OCI-LY3 (cell line): ENCODE measurements around the gene KIF1A.

ENCODE experiments used
- H2AFZ ChIP-seq: fragments of 200-600, 300-600 bp; shearing (Covaris generic); 2 replicates; pipeline ENCODE4 v1.6.0; 2014; ENCODE audit warnings: antibody characterized with exemption, low read depth, low read length
- H3K27ac ChIP-seq: fragments of 200-600, 300-600 bp; sonication (generic); 2 replicates; pipeline ENCODE4 v1.5.1; 2014; ENCODE audit warnings: mild to moderate bottlenecking, low read length, moderate library complexity, mixed read lengths
- H3K27me3 ChIP-seq: fragments of 200-600, 300-600 bp; sonication (generic); 2 replicates; pipeline ENCODE4 v1.6.1; 2014; ENCODE audit warnings: low read depth, low read length, mixed read lengths
- H3K36me3 ChIP-seq: fragments of 200-600, 300-600 bp; sonication (generic); replicated peaks from 2 replicates; pipeline ENCODE3; 2014; ENCODE audit warnings: low read depth, low read length, mixed read lengths
- H3K4me1 ChIP-seq: fragments of 300-600, 200-600 bp; sonication (generic); 2 replicates; pipeline ENCODE4 v1.6.1; 2014; ENCODE audit warnings: low read length, mixed read lengths
- H3K4me2 ChIP-seq: fragments of 200-600, 300-600 bp; sonication (generic); 2 replicates; pipeline ENCODE4 v1.6.1; 2014; ENCODE audit warnings: low read length, mixed read lengths
- H3K4me3 ChIP-seq: fragments of 300-600, 200-600 bp; sonication (generic); 2 replicates; pipeline ENCODE4 v1.5.1; 2014; ENCODE audit warnings: antibody characterized with exemption, mild to moderate bottlenecking, low read length, moderate library complexity
- H3K79me2 ChIP-seq: fragments of 300-600, 200-600 bp; shearing (Covaris generic); 2 replicates; pipeline ENCODE4 v1.6.1; 2014; ENCODE audit warnings: mild to moderate bottlenecking, low read length, mixed read lengths
- H3K9ac ChIP-seq: fragments of 300-600, 200-600 bp; shearing (Covaris generic); 2 replicates; pipeline ENCODE4 v1.6.0; 2014; ENCODE audit warnings: mild to moderate bottlenecking, low read length, moderate library complexity
- H3K9me3 ChIP-seq: fragments of 200-600, 300-600 bp; shearing (Covaris generic); 2 replicates; pipeline ENCODE4 v1.6.1; 2014; ENCODE audit warnings: low read length, mixed read lengths; ENCODE audit not compliant: insufficient read depth
- H4K20me1 ChIP-seq: fragments of 200-600, 300-600 bp; sonication (generic); 2 replicates; pipeline ENCODE4 v1.6.1; 2016; ENCODE audit warnings: low read length, mixed read lengths; ENCODE audit not compliant: insufficient read depth
- CTCF ChIP-seq: fragments of 200-600, 300-600 bp; sonication (generic); IDR thresholded peaks from 2 replicates; pipeline ENCODE4 v1.5.1; 2014; ENCODE audit warnings: antibody characterized with exemption, low read length, low read depth
- EZH2phosphoT487 ChIP-seq: fragments of 200-600 bp; shearing (Covaris generic); IDR thresholded peaks from 2 replicates; pipeline ENCODE4 v1.6.1; 2018; ENCODE audit warnings: antibody characterized with exemption, mixed run types, low read depth

The KIF1A gene

DNA sequence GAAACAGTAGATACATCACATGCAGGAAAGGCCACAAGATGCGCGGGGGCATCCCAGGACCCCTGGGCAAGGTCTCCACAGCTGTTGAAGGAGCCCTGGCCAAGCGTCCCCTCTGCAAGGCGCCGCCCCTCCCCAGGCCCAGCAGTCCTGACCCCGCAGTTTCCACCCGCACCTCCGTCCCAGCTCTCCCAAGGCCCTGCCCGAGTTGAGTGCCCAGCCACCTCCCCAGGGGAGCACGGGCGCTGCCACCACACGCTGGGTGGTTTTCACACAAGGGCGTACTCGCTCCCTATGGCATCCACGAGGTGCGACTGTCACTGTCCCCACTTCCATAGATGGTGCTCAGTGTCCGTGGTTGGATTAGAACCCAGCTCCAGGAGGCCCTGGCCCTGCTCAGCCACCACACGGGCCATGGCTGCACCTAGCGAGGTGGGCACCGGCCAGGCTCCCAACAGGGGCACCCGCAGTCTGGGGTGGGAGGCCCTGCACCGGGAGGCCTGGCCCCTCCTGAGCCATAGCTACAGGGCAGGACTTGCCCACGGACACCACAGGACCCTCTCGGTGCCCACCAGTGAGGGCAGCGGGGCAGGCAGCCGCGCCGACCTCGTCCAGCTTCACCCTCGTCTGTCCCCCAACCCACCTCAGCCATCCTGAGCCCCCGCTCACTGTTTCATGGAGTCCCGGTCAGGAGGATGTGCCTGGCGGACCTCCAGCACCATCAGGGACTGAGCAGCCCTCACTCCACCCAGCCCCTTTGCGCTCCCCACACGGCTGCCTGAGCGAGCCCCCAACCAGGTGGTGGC is 36.0 kb downstream of the KIF1A start:
- Histone ChIP-seq H3K79me2 (no peaks in the 10 kb centered on the region), H3K4me1 (peaks cover under 1% of the 10 kb centered on the region; the same call in 1 of the 2 replicates), H3K4me3 (no peak overlapping the region), H3K36me3 (no peaks in the 10 kb centered on the region), H3K27me3 (no peaks in the 10 kb centered on the region), H3K9me3 (no peaks in the 10 kb centered on the region), H3K9ac (no peak overlapping the region), H2AFZ (no peak overlapping the region), H3K4me2 (no peak overlapping the region), H3K27ac (no peak overlapping the region), H4K20me1 (no peaks in the 10 kb centered on the region)
- TF ChIP-seq CTCF (no peak), EZH2phosphoT487 (no peak)

DNA sequence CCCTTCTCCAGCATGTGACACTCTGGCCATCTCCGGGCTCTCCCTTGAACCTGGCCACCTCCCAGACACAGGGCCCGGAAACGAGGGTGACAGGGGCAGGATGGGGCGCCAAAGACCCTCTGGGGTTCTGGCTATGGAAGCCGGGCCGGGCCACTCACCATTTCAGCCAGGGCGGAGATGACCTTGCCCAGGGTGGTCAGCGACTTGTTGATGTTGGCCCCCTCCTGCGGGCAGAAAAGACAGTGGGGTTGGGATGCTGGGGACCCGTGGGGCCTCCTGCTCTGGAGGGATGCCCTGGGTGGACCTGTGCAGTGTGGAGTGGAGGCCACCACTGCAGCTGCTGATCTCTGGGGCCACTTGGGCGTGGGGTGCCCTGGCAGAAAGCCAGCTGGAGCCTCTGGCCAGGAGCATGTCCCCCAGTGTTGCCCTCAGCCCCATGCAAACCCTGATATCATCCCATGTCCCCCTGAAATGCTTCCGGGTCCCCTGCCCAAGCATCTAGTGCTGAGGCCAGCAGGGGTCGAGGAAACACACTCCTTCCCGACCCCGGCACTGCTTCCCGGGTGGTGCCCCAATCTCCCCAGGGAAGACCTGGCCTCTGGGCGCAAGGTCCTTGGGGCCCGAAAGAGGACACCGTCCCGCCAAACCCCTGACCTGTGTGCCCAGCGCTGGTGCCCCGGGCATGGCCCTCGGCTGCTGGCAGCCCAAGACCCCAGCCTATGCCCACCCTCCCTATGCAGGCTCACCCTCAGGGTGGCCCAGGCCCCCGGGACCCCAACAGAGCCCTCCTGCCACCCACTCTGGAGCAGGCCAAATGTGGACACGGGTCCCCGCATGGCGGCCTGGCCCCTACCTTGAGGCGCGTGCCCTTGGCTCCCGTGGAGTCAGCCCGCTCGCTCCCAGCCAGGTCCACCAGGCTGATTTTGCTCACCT is 36.9 kb downstream of the KIF1A start:
- H3K4me1 ChIP-seq, result no peaks in the 10 kb centered on the region
- no peak overlapping the region for H3K4me2 ChIP-seq
- H3K27me3 ChIP-seq, result no peaks in the 10 kb centered on the region
- H3K4me3 ChIP-seq, result no peak overlapping the region
- no peak overlapping the region for H3K27ac ChIP-seq
- no peaks in the 10 kb centered on the region for H3K9me3 ChIP-seq
- H3K79me2 ChIP-seq, result no peaks in the 10 kb centered on the region
- H2AFZ ChIP-seq, result no peak overlapping the region
- TF ChIP-seq CTCF (no peak), EZH2phosphoT487 (no peak)
- no peaks in the 10 kb centered on the region for H4K20me1 ChIP-seq
- no peak overlapping the region for H3K9ac ChIP-seq
- no peaks in the 10 kb centered on the region for H3K36me3 ChIP-seq

DNA sequence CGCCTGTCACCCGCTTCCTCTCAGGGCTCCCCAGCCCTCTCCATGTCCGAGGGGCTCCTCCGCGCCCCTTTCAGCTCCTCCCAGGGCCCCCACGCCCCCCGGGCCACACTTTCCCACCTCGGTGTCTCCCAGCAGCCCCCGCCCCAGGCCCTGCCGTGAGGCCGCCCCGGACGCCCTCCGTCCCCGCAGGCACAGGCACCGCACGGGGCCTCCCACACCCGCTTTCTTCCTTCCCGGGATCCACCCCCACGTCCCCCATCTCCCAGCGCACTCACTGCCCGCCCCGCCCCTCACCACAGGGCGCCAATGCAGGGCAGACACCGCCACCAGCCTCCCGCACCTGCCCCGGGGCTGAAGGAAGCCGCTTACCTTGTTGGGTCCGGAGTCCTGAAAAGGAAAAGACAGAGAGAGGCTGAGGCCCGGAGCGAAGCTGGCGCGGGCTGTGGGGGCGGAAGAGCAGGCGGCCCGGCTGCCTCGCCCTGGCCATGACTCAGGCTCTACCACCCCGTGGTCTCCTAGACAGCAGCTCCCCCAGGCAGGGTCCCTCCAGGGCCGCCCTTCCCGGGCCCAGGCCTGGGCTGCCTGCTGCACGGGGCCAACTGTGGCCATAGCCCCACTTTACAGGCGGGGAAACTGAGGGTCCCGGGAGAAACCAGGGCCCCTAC is 37.7 kb downstream of the KIF1A start:
- no peak for TF ChIP-seq EZH2phosphoT487
- TF ChIP-seq CTCF, result no peak
- H3K9ac ChIP-seq, result no peak overlapping the region

More for the DNA sequence above, 37.7 kb downstream of the KIF1A start:
- Histone ChIP-seq H3K4me2 (no peak overlapping the region), H3K27ac (no peak overlapping the region), H3K27me3 (no peaks in the 10 kb centered on the region), H3K4me3 (no peak overlapping the region), H3K4me1 (no peaks in the 10 kb centered on the region), H4K20me1 (no peaks in the 10 kb centered on the region), H2AFZ (no peak overlapping the region), H3K9me3 (no peaks in the 10 kb centered on the region), H3K36me3 (no peaks in the 10 kb centered on the region), H3K79me2 (no peaks in the 10 kb centered on the region)
